Activated CD8-positive, alpha-beta T cell treated with anti-CD3 and anti-CD28 coated beads for 36 hours (primary cell): ENCODE measurements around the gene GALNTL6. TPM values are rescaled to one million over a fixed set of nuclear protein-coding genes. Genes with fewer than 3 reads are reported as not detected.
"Not testable (repeated sequence)": the region's sequence is repeated elsewhere in the genome, so short reads cannot be mapped to it uniquely, and the experiment has no call there.

Source experiments
- ATAC-seq: fragments of 200-7000 bp; cut with Tn5 transposase; one replicate; pipeline ENCODE4 v1.10.0; 2021; ENCODE audit warnings: mild to moderate bottlenecking, moderate library complexity
- CTCF ChIA-PET: fragments of 350-600 bp; sonication (Branson Sonifier 250); formaldehyde crosslinking; loops from one replicate; lab custom pipeline; 2021; ENCODE audit warnings: antibody characterized with exemption; lab: Charles Lee
- POLR2A ChIA-PET: fragments of 350-600 bp; sonication (Branson Sonifier 250); formaldehyde crosslinking; loops from one replicate; lab custom pipeline; 2021; ENCODE audit warnings: antibody characterized with exemption; lab: Charles Lee
- DNase-seq: peaks from one replicate; pipeline ENCODE4 v3.0.0-alpha.2; 2020
- H3K27ac Mint-ChIP-seq: one replicate; pipeline ENCODE4 v1.8.0; 2021; ENCODE audit warnings: mild to moderate bottlenecking, mixed read lengths
- H3K27me3 Mint-ChIP-seq: one replicate; pipeline ENCODE4 v1.8.0; 2021; ENCODE audit warnings: mixed read lengths
- H3K36me3 Mint-ChIP-seq: one replicate; pipeline ENCODE4 v1.8.0; 2021; ENCODE audit warnings: low read depth, mixed read lengths
- H3K4me1 Mint-ChIP-seq: one replicate; pipeline ENCODE4 v1.8.0; 2021; ENCODE audit warnings: low read depth, mixed read lengths
- H3K4me3 Mint-ChIP-seq: one replicate; pipeline ENCODE4 v1.8.0; 2021; ENCODE audit warnings: mild to moderate bottlenecking, moderate library complexity, mixed read lengths
- H3K9me3 Mint-ChIP-seq: one replicate; pipeline ENCODE4 v1.8.0; 2021; ENCODE audit warnings: mixed read lengths
- CTCF ChIP-seq: fragments of 200-600 bp; IDR thresholded peaks from one replicate; pipeline ENCODE4 v1.8.0; 2022; ENCODE audit warnings: antibody characterized with exemption, mild to moderate bottlenecking
- intact Hi-C: fragments of 100-400 bp; cut with micrococcal nuclease; formaldehyde crosslinking; loops from one replicate; pipeline ENCODE4 v1.10.0; 2022
- total RNA-seq, 2 experiments: library from RNA; stranded (reverse); gene quantifications; one replicate each; pipeline ENCODE4 v1.2.3, GENCODE V29; 2021

Gene GALNTL6
- total RNA-seq, 2 experiments from 2014 or later, result not detected

- H3K9me3 Mint-ChIP-seq, result peaks cover 2% of the 10 kb centered on the region
- H3K4me1 Mint-ChIP-seq, result no peaks in the 10 kb centered on the region
- no peak overlapping the region for H3K27ac Mint-ChIP-seq
- H3K36me3 Mint-ChIP-seq, result no peaks in the 10 kb centered on the region
- CTCF ChIA-PET, result no interaction called here
- no peak for TF ChIP-seq CTCF
- H3K27me3 Mint-ChIP-seq, result no peaks in the 10 kb centered on the region
- ATAC-seq (no peak), DNase-seq (no peak)
- H3K4me3 Mint-ChIP-seq, result no peak overlapping the region
- POLR2A ChIA-PET, result no interaction called here
- intact Hi-C loops, result no loop called here
Observed at GRCh38 chr4:172410363-172410762, 597.2 kb downstream of the GALNTL6 start.

- no peaks in the 10 kb centered on the region for H3K4me1 Mint-ChIP-seq
- no peak for DNase-seq
- ChIA-PET CTCF (no interaction called here), POLR2A (no interaction called here)
- intact Hi-C loops, result no loop called here
- no peak overlapping the region for H3K4me3 Mint-ChIP-seq
- H3K27ac Mint-ChIP-seq, result no peak overlapping the region
- no peak for TF ChIP-seq CTCF
- no peaks in the 10 kb centered on the region for H3K27me3 Mint-ChIP-seq
- peaks cover 2% of the 10 kb centered on the region for H3K9me3 Mint-ChIP-seq
- no peaks in the 10 kb centered on the region for H3K36me3 Mint-ChIP-seq
- no peak for ATAC-seq
Observed at GRCh38 chr4:172411149-172411548, 597.9 kb downstream of the GALNTL6 start.

- ATAC-seq (no peak), DNase-seq (no peak)
- H3K4me3 Mint-ChIP-seq, result no peak overlapping the region
- no peak overlapping the region for H3K27ac Mint-ChIP-seq
- no peaks in the 10 kb centered on the region for H3K36me3 Mint-ChIP-seq
- ChIA-PET CTCF (no interaction called here), POLR2A (no interaction called here)
- no peak for TF ChIP-seq CTCF
- intact Hi-C loops, result no loop called here
- H3K9me3 Mint-ChIP-seq, result peaks cover 2% of the 10 kb centered on the region
- H3K27me3 Mint-ChIP-seq, result no peaks in the 10 kb centered on the region
- H3K4me1 Mint-ChIP-seq, result no peaks in the 10 kb centered on the region
Observed at GRCh38 chr4:172412851-172413580, 599.8 kb downstream of the GALNTL6 start.

GRCh38 chr4:172428979-172429378 lies 615.8 kb downstream of the GALNTL6 start:
- CTCF ChIA-PET, result not testable (repeated sequence)

GRCh38 chr4:172480471-172480870 lies 667.3 kb downstream of the GALNTL6 start:
- CTCF ChIA-PET, result no interaction called here
- Mint-ChIP-seq H3K4me1 (no peaks in the 10 kb centered on the region), H3K4me3 (no peak overlapping the region), H3K9me3 (no peaks in the 10 kb centered on the region), H3K36me3 (no peaks in the 10 kb centered on the region), H3K27ac (no peak overlapping the region), H3K27me3 (no peaks in the 10 kb centered on the region)
- POLR2A ChIA-PET, result no interaction called here
- intact Hi-C loops, result no loop called here
- no peak for DNase-seq
- no peak for ATAC-seq
- no peak for TF ChIP-seq CTCF

More at GRCh38 chr4:172428979-172429378, 615.8 kb downstream of the GALNTL6 start:
- H3K36me3 Mint-ChIP-seq, DNase-seq, H3K4me1 Mint-ChIP-seq, H3K27ac Mint-ChIP-seq, H3K27me3 Mint-ChIP-seq, H3K4me3 Mint-ChIP-seq, intact Hi-C loops, H3K9me3 Mint-ChIP-seq, ATAC-seq, POLR2A ChIA-PET: not testable (repeated sequence)
